Motor neuron (in vitro differentiated cells): ENCODE data around the gene SPTLC3. TPM values are rescaled to one million over a fixed set of nuclear protein-coding genes. Genes with fewer than 3 reads are reported as not detected.

Experiments
- ATAC-seq, 8 experiments: fragments of 200-7000 bp; cut with Tn5 transposase; replicated peaks in 6 of 8; 2 replicates each; pipeline ENCODE4 v1.8.0; 2021; ENCODE audit warnings: mild to moderate bottlenecking in 8 of 8, moderate library complexity in 8 of 8
- H3K27ac ChIP-seq, 2 donors: fragments of 250-450 bp; sonication (Bioruptor Pico); 2 replicates each; pipeline ENCODE4 v1.9.0; 2021; ENCODE audit warnings: antibody characterized with exemption in 2 of 2, mild to moderate bottlenecking in 2 of 2, moderate library complexity in 1 of 2
- H3K4me1 ChIP-seq, 2 donors: fragments of 250-450 bp; sonication (Bioruptor Pico); replicated peaks in 1 of 2; 2 replicates each; pipeline ENCODE4 v1.6.1; 2021; ENCODE audit warnings: antibody characterized with exemption in 2 of 2, mild to moderate bottlenecking in 2 of 2, moderate library complexity in 1 of 2
- H3K4me3 ChIP-seq, 5 donors: fragments of 250-450 bp; sonication (Bioruptor Pico); 2 replicates each; pipeline ENCODE4 v1.9.0; 2021; ENCODE audit warnings: antibody characterized with exemption in 5 of 5, mild to moderate bottlenecking in 5 of 5, moderate library complexity in 4 of 5
- WGBS, 10 experiments: fragments of 450-650 bp; shearing (Covaris generic); methylation state at CpG; one replicate each; pipeline ENCODE4 v1.0.0; 2022; 5-methylcytosine and 5-hydroxymethylcytosine counted together
- in situ Hi-C, 9 experiments: fragments of 400-800 bp; cut with MboI; loops; one replicate each; pipeline ENCODE4 v1.15.0; 2021; ENCODE audit warnings: low sequenced_read_pairs in 9 of 9, low pct_unique_long_range_greater_than_20kb in 2 of 9; ENCODE audit not compliant: unreplicated experiment in 9 of 9
- total RNA-seq, 8 experiments: library from RNA; unstranded; fragments of 300-600 nt; gene quantifications; 2 replicates each; pipeline versions ENCODE4 v1.2.3 to v1.2.4, GENCODE V29; 2022

The SPTLC3 gene
- total RNA-seq, 8 experiments from 2014 or later, result 0.04 to 4.8 (median 0.78) TPM

- Histone ChIP-seq H3K4me3 (no peak overlapping the region), H3K27ac (no peak overlapping the region), H3K4me1 (no peaks in the 10 kb centered on the region)
- no peak for ATAC-seq
- WGBS, 10 experiments, result 33 to 100% (median 92%) methylated on average over 1 to 3 of the region's 3 CpGs; no CpG with 5 or more reads in 1 of the 10 experiments
- in situ Hi-C loops, result no loop called here
Observed at GRCh38 chr20:12998046-12998445, 10.7 kb upstream of the SPTLC3 start.

GRCh38 chr20:12999201-12999600 lies 9.6 kb upstream of the SPTLC3 start:
- Histone ChIP-seq H3K27ac (no peak overlapping the region), H3K4me3 (no peak overlapping the region), H3K4me1 (no peaks in the 10 kb centered on the region)
- no peak for ATAC-seq
- 48 to 100% (median 86%) methylated on average over 1 to 3 of the region's 3 CpGs; no CpG with 5 or more reads in 1 of the 10 experiments for WGBS, 10 experiments
- in situ Hi-C loops, result no loop called here

GRCh38 chr20:13002251-13002650 lies 6.5 kb upstream of the SPTLC3 start:
- no peak for ATAC-seq
- Histone ChIP-seq H3K27ac (no peak overlapping the region), H3K4me1 (no peaks in the 10 kb centered on the region), H3K4me3 (no peak overlapping the region)
- in situ Hi-C loops, result no loop called here
- 50 to 100% (median 80%) methylated on average over 1 to 5 of the region's 5 CpGs; no CpG with 5 or more reads in 2 of the 10 experiments for WGBS, 10 experiments

- ATAC-seq, result no peak
- Histone ChIP-seq H3K4me3 (no peak overlapping the region), H3K27ac (no peak overlapping the region), H3K4me1 (no peaks in the 10 kb centered on the region)
- in situ Hi-C loops, result no loop called here
- WGBS, 10 experiments, result 37 to 100% (median 73%) methylated on average over 2 to 3 of the region's 3 CpGs; no CpG with 5 or more reads in 1 of the 10 experiments
Observed at GRCh38 chr20:13006825-13007224, 1.9 kb upstream of the SPTLC3 start.

- no peak for ATAC-seq
- Histone ChIP-seq H3K27ac (no peak overlapping the region), H3K4me1 (no peaks in the 10 kb centered on the region), H3K4me3 (no peak overlapping the region)
- in situ Hi-C loops, result no loop called here
- whole genome bisulfite sequencing, 10 experiments, result 0 to 100% (median 78%) methylated on average over 1 to 3 of the region's 3 CpGs
Observed at GRCh38 chr20:13007596-13007995, 1.2 kb upstream of the SPTLC3 start.

- Histone ChIP-seq H3K27ac (no peak overlapping the region), H3K4me3 (no peak overlapping the region), H3K4me1 (no peaks in the 10 kb centered on the region)
- in situ Hi-C loops, result no loop called here
- 0 to 87% (median 50%) methylated on average over 1 to 6 of the region's 6 CpGs for WGBS, 10 experiments
- ATAC-seq, result peak in 4 of 8 experiments; percentile 27 to 84 (median 55)
Observed at GRCh38 chr20:13009682-13010406, 1.1 kb downstream of the SPTLC3 start.

- Histone ChIP-seq H3K27ac (no peak overlapping the region), H3K4me1 (no peaks in the 10 kb centered on the region), H3K4me3 (no peak overlapping the region)
- in situ Hi-C loops, result no loop called here
- 17 to 100% (median 46%) methylated on average over 1 of the region's 1 CpG; no CpG with 5 or more reads in 2 of the 10 experiments for WGBS, 10 experiments
- ATAC-seq, result no peak
Observed at GRCh38 chr20:13012886-13013285, 4.1 kb downstream of the SPTLC3 start.

- no peak for ATAC-seq
- in situ Hi-C loops, result no loop called here
- Histone ChIP-seq H3K4me3 (no peak overlapping the region), H3K4me1 (no peaks in the 10 kb centered on the region), H3K27ac (no peak overlapping the region)
- WGBS, 10 experiments, result 43 to 100% (median 84%) methylated on average over 1 of the region's 1 CpG; no CpG with 5 or more reads in 2 of the 10 experiments
Observed at GRCh38 chr20:13013411-13013810, 4.6 kb downstream of the SPTLC3 start.

GRCh38 chr20:13017235-13017634 lies 8.5 kb downstream of the SPTLC3 start:
- 0 to 88% (median 80%) methylated on average over 1 of the region's 1 CpG; no CpG with 5 or more reads in 5 of the 10 experiments for WGBS, 10 experiments

GRCh38 chr20:13017883-13018535 lies 9.2 kb downstream of the SPTLC3 start:
- ATAC-seq, result no peak
- no peaks in the 10 kb centered on the region for H3K4me1 ChIP-seq
- in situ Hi-C loops, result no loop called here
- H3K27ac ChIP-seq, result no peak overlapping the region
- WGBS, 10 experiments, result 14 to 100% (median 89%) methylated on average over 1 to 2 of the region's 2 CpGs
- no peak overlapping the region for H3K4me3 ChIP-seq

More at GRCh38 chr20:13017235-13017634, 8.5 kb downstream of the SPTLC3 start:
- Histone ChIP-seq H3K4me3 (no peak overlapping the region), H3K4me1 (no peaks in the 10 kb centered on the region), H3K27ac (no peak overlapping the region)
- ATAC-seq, result no peak
- in situ Hi-C loops, result no loop called here

GRCh38 chr20:13021205-13021970 lies 12.6 kb downstream of the SPTLC3 start:
- WGBS, 10 experiments, result 82 to 100% (median 100%) methylated on average over 1 to 3 of the region's 5 CpGs; no CpG with 5 or more reads in 7 of the 10 experiments
- Histone ChIP-seq H3K4me1 (no peaks in the 10 kb centered on the region), H3K27ac (no peak overlapping the region), H3K4me3 (no peak overlapping the region)
- ATAC-seq, result no peak
- in situ Hi-C loops, result no loop called here

GRCh38 chr20:13022401-13023155 lies 13.8 kb downstream of the SPTLC3 start:
- in situ Hi-C loops, result no loop called here
- 0 to 90% (median 29%) methylated on average over 1 to 3 of the region's 4 CpGs; no CpG with 5 or more reads in 1 of the 10 experiments for WGBS, 10 experiments
- no peak overlapping the region for H3K27ac ChIP-seq
- no peaks in the 10 kb centered on the region for H3K4me1 ChIP-seq
- H3K4me3 ChIP-seq, result no peak overlapping the region
- peak in 2 of 8 experiments; percentile 86 to 95 for ATAC-seq
